Measurements from ENCODE around the gene C20orf204.

DNA sequence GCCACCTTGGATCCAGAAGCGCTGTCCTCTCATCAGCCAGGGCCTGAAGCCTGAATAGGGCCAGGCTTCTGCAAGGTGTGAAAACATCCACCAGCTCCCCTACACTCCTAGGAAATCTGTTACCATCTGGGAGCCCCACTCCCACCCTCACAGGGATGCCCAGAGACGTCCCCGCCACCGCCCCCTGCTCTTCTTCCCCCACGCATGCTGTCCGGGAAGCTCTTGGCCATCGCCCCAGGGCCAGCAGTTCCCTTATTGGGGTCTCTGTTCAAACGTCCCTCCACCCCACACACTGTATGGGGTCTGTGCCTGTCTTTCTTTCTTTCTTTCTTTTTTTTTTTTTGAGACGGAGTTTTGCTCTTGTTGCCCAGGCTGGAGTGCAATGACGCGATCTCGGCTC is 39.6 kb downstream of the C20orf204 start:
- TF ChIP-seq, protein P1, sequence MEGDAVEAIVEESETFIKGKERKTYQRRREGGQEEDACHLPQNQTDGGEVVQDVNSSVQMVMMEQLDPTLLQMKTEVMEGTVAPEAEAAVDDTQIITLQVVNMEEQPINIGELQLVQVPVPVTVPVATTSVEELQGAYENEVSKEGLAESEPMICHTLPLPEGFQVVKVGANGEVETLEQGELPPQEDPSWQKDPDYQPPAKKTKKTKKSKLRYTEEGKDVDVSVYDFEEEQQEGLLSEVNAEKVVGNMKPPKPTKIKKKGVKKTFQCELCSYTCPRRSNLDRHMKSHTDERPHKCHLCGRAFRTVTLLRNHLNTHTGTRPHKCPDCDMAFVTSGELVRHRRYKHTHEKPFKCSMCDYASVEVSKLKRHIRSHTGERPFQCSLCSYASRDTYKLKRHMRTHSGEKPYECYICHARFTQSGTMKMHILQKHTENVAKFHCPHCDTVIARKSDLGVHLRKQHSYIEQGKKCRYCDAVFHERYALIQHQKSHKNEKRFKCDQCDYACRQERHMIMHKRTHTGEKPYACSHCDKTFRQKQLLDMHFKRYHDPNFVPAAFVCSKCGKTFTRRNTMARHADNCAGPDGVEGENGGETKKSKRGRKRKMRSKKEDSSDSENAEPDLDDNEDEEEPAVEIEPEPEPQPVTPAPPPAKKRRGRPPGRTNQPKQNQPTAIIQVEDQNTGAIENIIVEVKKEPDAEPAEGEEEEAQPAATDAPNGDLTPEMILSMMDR (IDR thresholded peaks at IDR 0.05; ENCODE audit: poor library complexity, severe bottlenecking): no peak
- TF ChIP-seq RAD21 (conservative IDR thresholded peaks at IDR 0.05): no peak
- no peak for TF ChIP-seq EZH2 (IDR thresholded peaks at IDR 0.05; ENCODE audit: borderline replicate concordance, insufficient read depth, low read length, poor library complexity, severe bottlenecking)

All from neural cell (in vitro differentiated cells).